Smooth muscle cell (in vitro differentiated cells): ENCODE measurements around the gene PIP. TPM values are rescaled to one million over a fixed set of nuclear protein-coding genes. Genes with fewer than 3 reads are reported as not detected.
"Not testable (repeated sequence)": the region's sequence is repeated elsewhere in the genome, so short reads cannot be mapped to it uniquely, and the experiment has no call there.

Experiments
- DNase-seq: peaks from one replicate; lab custom pipeline; 2025; ENCODE audit not compliant: unreplicated experiment; lab: John Stamatoyannopoulos, UW
- H2AFZ ChIP-seq: fragments of 200-600 bp; sonication (generic); 2 replicates; pipeline ENCODE4 v1.6.0; 2016; ENCODE audit warnings: antibody characterized with exemption, low read depth, mild to moderate bottlenecking
- H3F3A ChIP-seq: fragments of 200-600 bp; sonication (generic); 2 replicates; pipeline ENCODE4 v1.6.0; 2017; ENCODE audit warnings: antibody characterized with exemption, low read depth
- H3K27ac ChIP-seq: fragments of 200-600 bp; sonication (generic); 2 replicates; pipeline ENCODE4 v1.5.1; 2016; ENCODE audit warnings: low read depth, mild to moderate bottlenecking
- H3K27me3 ChIP-seq: fragments of 200-600 bp; sonication (generic); 2 replicates; pipeline ENCODE4 v1.6.1; 2016; ENCODE audit warnings: low read depth, mild to moderate bottlenecking
- H3K36me3 ChIP-seq: fragments of 200-600 bp; sonication (generic); 2 replicates; pipeline ENCODE4 v1.5.1; 2016; ENCODE audit warnings: low read depth
- H3K4me1 ChIP-seq: fragments of 200-600 bp; sonication (generic); 2 replicates; pipeline ENCODE4 v1.5.1; 2016; ENCODE audit warnings: low read depth
- H3K4me2 ChIP-seq: fragments of 200-600 bp; sonication (generic); 2 replicates; pipeline ENCODE4 v1.6.0; 2016; ENCODE audit warnings: mild to moderate bottlenecking
- H3K4me3 ChIP-seq: fragments of 200-600 bp; sonication (generic); 2 replicates; pipeline ENCODE4 v1.5.1; 2016; ENCODE audit warnings: mild to moderate bottlenecking
- H3K79me2 ChIP-seq: fragments of 200-600 bp; sonication (generic); 2 replicates; pipeline ENCODE4 v1.6.0; 2016; ENCODE audit warnings: low read depth, mild to moderate bottlenecking
- H3K9ac ChIP-seq: fragments of 200-600 bp; sonication (generic); 2 replicates; pipeline ENCODE4 v1.6.0; 2016; ENCODE audit warnings: low read depth
- H3K9me3 ChIP-seq: fragments of 200-600 bp; sonication (generic); replicated peaks from 2 replicates; pipeline ENCODE4 v1.5.1; 2016; ENCODE audit warnings: low read depth
- H4K20me1 ChIP-seq: fragments of 200-600 bp; sonication (generic); 2 replicates; pipeline ENCODE4 v1.6.0; 2016; ENCODE audit warnings: low read depth
- CTCF ChIP-seq: fragments of 200-600 bp; sonication (generic); IDR thresholded peaks from 2 replicates; pipeline ENCODE4 v1.5.1; 2017; ENCODE audit warnings: borderline replicate concordance, mild to moderate bottlenecking, antibody characterized with exemption; ENCODE audit not compliant: insufficient read depth, poor library complexity, severe bottlenecking
- WGBS: methylation state at CpG from one replicate; pipeline ENCODE4 v1.1.7; 2016; ENCODE audit warnings: low lambda C conversion rate; 5-methylcytosine and 5-hydroxymethylcytosine counted together
- polyA plus RNA-seq: library from polyadenylated mRNA; unstranded; fragments of >200 nt; fragmentation: Nextera tagmentation; extraction: Ambion mirVana; gene quantifications from 2 replicates; pipeline ENCODE4 v1.2.1, GENCODE V29; 2016
- total RNA-seq: library from RNA; depleted of rRNA; stranded (reverse); fragments of >200 nt; gene quantifications from 2 replicates; pipeline ENCODE4 v1.2.3, GENCODE V29; 2014

Gene PIP
- total and polyA plus RNA-seq, 2 experiments from 2014 or later, result not detected

DNA sequence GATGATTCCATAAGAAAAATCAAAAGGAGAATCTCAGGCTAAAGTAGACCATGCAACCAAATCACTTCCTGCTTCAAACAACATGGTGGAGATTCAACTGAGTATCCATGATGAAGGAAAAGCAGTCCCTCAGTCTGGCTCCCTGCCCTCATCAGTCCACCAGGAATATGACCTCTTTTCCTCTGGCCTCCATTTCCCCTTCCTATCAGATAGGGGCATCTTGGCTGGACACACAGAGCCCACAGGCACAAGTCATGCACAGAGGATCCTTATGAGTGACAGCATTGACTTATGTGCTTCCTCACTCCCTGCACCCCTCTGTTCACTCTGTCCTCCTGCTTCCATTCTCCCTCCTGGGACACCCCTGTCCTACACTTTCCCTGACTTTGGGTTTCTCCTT, 16.8 kb downstream of the PIP start:
- Histone ChIP-seq H3K4me1 (no peaks in the 10 kb centered on the region), H3K4me2 (no peak overlapping the region), H2AFZ (no peak overlapping the region), H3K27me3 (no peaks in the 10 kb centered on the region), H3K9ac (no peak overlapping the region), H3F3A (no peaks in the 10 kb centered on the region), H3K4me3 (no peak overlapping the region), H3K79me2 (no peaks in the 10 kb centered on the region), H4K20me1 (no peaks in the 10 kb centered on the region), H3K27ac (no peak overlapping the region), H3K36me3 (no peaks in the 10 kb centered on the region), H3K9me3 (no peaks in the 10 kb centered on the region)
- TF ChIP-seq CTCF, result no peak
- DNase-seq, result no peak

- not testable (repeated sequence) for H3K4me3 ChIP-seq, H4K20me1 ChIP-seq, H2AFZ ChIP-seq, H3F3A ChIP-seq, DNase-seq, H3K4me1 ChIP-seq, H3K27ac ChIP-seq, H3K79me2 ChIP-seq, H3K27me3 ChIP-seq, H3K4me2 ChIP-seq, H3K9ac ChIP-seq, H3K9me3 ChIP-seq, H3K36me3 ChIP-seq
- 97% methylated on average over 6 of the region's 6 CpGs for WGBS
These were observed 18.8 kb downstream of the PIP start for GRCh38 chr7:143150696-143151095.

DNA sequence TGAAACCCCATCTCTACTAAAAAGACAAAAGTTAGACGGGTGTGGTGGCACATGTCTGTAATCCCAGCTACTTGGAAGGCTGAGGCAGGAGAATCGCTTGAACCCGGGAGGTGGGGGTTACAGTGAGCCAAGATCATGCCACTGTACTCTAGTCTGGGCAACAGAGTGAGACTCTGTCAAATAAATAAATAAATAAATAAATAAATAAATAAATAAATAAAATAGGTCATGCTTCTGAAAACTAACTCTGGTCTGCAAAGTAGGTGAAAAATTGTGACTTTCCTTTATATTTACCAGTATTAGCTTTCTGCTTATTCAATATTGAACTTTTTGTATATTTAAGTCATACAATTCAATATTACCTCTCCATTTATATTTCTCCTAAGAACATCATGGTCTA, 26.7 kb downstream of the PIP start:
- H3K27me3 ChIP-seq, H2AFZ ChIP-seq, H3K4me2 ChIP-seq, H3K9ac ChIP-seq, H3K9me3 ChIP-seq, H3K36me3 ChIP-seq, H3F3A ChIP-seq, H3K4me3 ChIP-seq, H3K79me2 ChIP-seq, H4K20me1 ChIP-seq, DNase-seq, H3K4me1 ChIP-seq, H3K27ac ChIP-seq: not testable (repeated sequence)
- 93% methylated on average over 3 of the region's 3 CpGs for WGBS

GRCh38 chr7:143171697-143172096, 39.8 kb downstream of the PIP start:
- DNase-seq, result no peak
- Histone ChIP-seq H2AFZ (no peak overlapping the region), H3K4me1 (no peaks in the 10 kb centered on the region), H3K9me3 (no peaks in the 10 kb centered on the region), H3K79me2 (no peaks in the 10 kb centered on the region), H3K36me3 (no peaks in the 10 kb centered on the region), H4K20me1 (no peaks in the 10 kb centered on the region), H3K4me2 (no peak overlapping the region), H3K4me3 (no peak overlapping the region), H3K27me3 (no peaks in the 10 kb centered on the region), H3K27ac (no peak overlapping the region), H3F3A (no peaks in the 10 kb centered on the region), H3K9ac (no peak overlapping the region)
- TF ChIP-seq CTCF, result no peak

DNA sequence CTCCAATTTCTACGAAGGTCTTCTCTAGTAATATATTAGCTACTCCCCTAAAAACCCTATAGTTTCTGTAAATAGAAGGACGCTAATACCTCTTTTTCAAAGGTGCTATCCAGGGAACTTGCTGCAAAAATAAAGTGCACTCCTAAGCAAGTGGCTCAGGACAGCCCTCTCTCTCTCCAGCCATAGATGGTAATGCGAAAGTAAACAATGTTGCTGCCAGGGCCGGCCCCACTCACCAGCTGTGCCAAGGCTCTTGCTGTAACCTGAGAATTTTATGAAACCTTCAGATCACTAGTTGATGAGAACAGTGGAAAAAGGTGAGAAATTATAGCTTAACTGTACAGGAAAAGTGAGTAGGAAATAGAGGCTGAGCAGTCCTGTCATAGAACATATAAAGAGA, 40.5 kb downstream of the PIP start:
- H3K9me3 ChIP-seq, result no peaks in the 10 kb centered on the region
- no peaks in the 10 kb centered on the region for H3K36me3 ChIP-seq
- H3K9ac ChIP-seq, result no peak overlapping the region
- WGBS, result 83% methylated on average over 4 of the region's 4 CpGs
- H3F3A ChIP-seq, result no peaks in the 10 kb centered on the region
- H4K20me1 ChIP-seq, result no peaks in the 10 kb centered on the region
- H3K4me1 ChIP-seq, result no peaks in the 10 kb centered on the region
- H3K27ac ChIP-seq, result no peak overlapping the region
- H3K79me2 ChIP-seq, result no peaks in the 10 kb centered on the region
- no peak for DNase-seq
- H3K27me3 ChIP-seq, result no peaks in the 10 kb centered on the region
- no peak for TF ChIP-seq CTCF
- H2AFZ ChIP-seq, result no peak overlapping the region
- H3K4me3 ChIP-seq, result no peak overlapping the region
- no peak overlapping the region for H3K4me2 ChIP-seq
